Neuronal stem cell (in vitro differentiated cells): ENCODE results near the gene CD14.
A peak's percentile ranks its signal among the peaks of the same experiment; 100 is the strongest.

Experiments
- DNase-seq: peaks from one replicate; pipeline ENCODE4 v3.0.0-alpha.2; 2013; ENCODE audit warnings: low spot score
- H2AFZ ChIP-seq: one replicate; pipeline ENCODE4 v1.6.1; 2013; ENCODE audit warnings: mild to moderate bottlenecking, low read length, inconsistent platforms
- H2AK5ac ChIP-seq: 2 replicates; pipeline ENCODE4 v1.6.1; 2013; ENCODE audit warnings: low read depth, mild to moderate bottlenecking, inconsistent platforms, low read length, moderate library complexity, mixed read lengths
- H2BK120ac ChIP-seq: 2 replicates; pipeline ENCODE4 v1.6.1; 2013; ENCODE audit warnings: low read depth, mild to moderate bottlenecking, inconsistent platforms, low read length, moderate library complexity, mixed read lengths
- H2BK12ac ChIP-seq: one replicate; pipeline ENCODE4 v1.6.1; 2013; ENCODE audit warnings: low read length, inconsistent platforms
- H2BK15ac ChIP-seq: 2 replicates; pipeline ENCODE4 v1.6.1; 2013; ENCODE audit warnings: mild to moderate bottlenecking, low read length, inconsistent platforms, mixed read lengths
- H2BK5ac ChIP-seq: one replicate; pipeline ENCODE4 v1.6.1; 2013; ENCODE audit warnings: inconsistent platforms, mild to moderate bottlenecking, low read length, moderate library complexity
- H3K14ac ChIP-seq: one replicate; pipeline ENCODE4 v1.6.1; 2013; ENCODE audit warnings: low read length, inconsistent platforms
- H3K18ac ChIP-seq: 2 replicates; pipeline ENCODE4 v1.6.1; 2013; ENCODE audit warnings: low read length, inconsistent platforms
- H3K23ac ChIP-seq: 2 replicates; pipeline ENCODE4 v1.6.1; 2013; ENCODE audit warnings: low read depth, mild to moderate bottlenecking, mixed read lengths, low read length, inconsistent platforms; ENCODE audit not compliant: poor library complexity
- H3K27ac ChIP-seq: replicated peaks from 3 replicates; pipeline ENCODE4 v1.5.1; 2013; ENCODE audit warnings: low read length, inconsistent platforms
- H3K27me3 ChIP-seq, 3 experiments: 2 replicates each; pipeline ENCODE4 v1.6.1; 2013; ENCODE audit warnings: low read length in 3 of 3, mild to moderate bottlenecking in 2 of 3, inconsistent platforms in 1 of 3, low read depth in 1 of 3, mixed read lengths in 1 of 3, moderate library complexity in 1 of 3; ENCODE audit not compliant: control insufficient read depth in 3 of 3, insufficient read depth in 3 of 3
- H3K36me3 ChIP-seq, 2 donors: replicated peaks in 1 of 2; 2 replicates each; pipeline ENCODE4 v1.6.1; 2013; ENCODE audit warnings: low read length in 2 of 2; ENCODE audit not compliant: control insufficient read depth in 2 of 2, insufficient read depth in 2 of 2
- H3K4ac ChIP-seq: 2 replicates; pipeline ENCODE4 v1.6.1; 2013; ENCODE audit warnings: inconsistent platforms, mild to moderate bottlenecking, low read length, moderate library complexity
- H3K4me1 ChIP-seq, 2 donors: 1 replicate in 1 of 2; 2 replicates in 1 of 2; pipeline ENCODE4 v1.6.1; 2013; ENCODE audit warnings: low read length in 2 of 2, low read depth in 1 of 2; ENCODE audit not compliant: control insufficient read depth in 2 of 2, insufficient read depth in 1 of 2
- H3K4me2 ChIP-seq: one replicate; pipeline ENCODE4 v1.6.1; 2013; ENCODE audit warnings: mild to moderate bottlenecking, low read length, inconsistent platforms; ENCODE audit not compliant: insufficient read depth, poor library complexity, severe bottlenecking
- H3K4me3 ChIP-seq, 2 donors: 2 replicates each; pipeline ENCODE4 v1.5.1; 2013; ENCODE audit warnings: low read length in 2 of 2, mild to moderate bottlenecking in 2 of 2, inconsistent platforms in 1 of 2, moderate library complexity in 1 of 2
- H3K79me1 ChIP-seq: one replicate; pipeline ENCODE4 v1.6.1; 2013; ENCODE audit warnings: low read depth, mild to moderate bottlenecking, inconsistent platforms, low read length, moderate library complexity
- H3K9ac ChIP-seq: one replicate; pipeline ENCODE4 v1.6.1; 2013; ENCODE audit warnings: mild to moderate bottlenecking, low read depth, low read length, inconsistent platforms; ENCODE audit not compliant: poor library complexity
- H3K9me3 ChIP-seq, 2 donors: replicated peaks in 1 of 2; 2 replicates each; pipeline versions ENCODE3 to v1.6.1; 2013; ENCODE audit warnings: low read length in 2 of 2, mild to moderate bottlenecking in 2 of 2, inconsistent platforms in 1 of 2, low read depth in 1 of 2, mixed read lengths in 1 of 2, moderate library complexity in 1 of 2; ENCODE audit not compliant: control insufficient read depth in 2 of 2, insufficient read depth in 1 of 2
- H4K8ac ChIP-seq: one replicate; pipeline ENCODE4 v1.6.1; 2013; ENCODE audit warnings: low read depth, mild to moderate bottlenecking, inconsistent platforms, low read length, moderate library complexity
- H4K91ac ChIP-seq: one replicate; pipeline ENCODE4 v1.6.1; 2013; ENCODE audit warnings: low read length, low read depth, mild to moderate bottlenecking, inconsistent platforms; ENCODE audit not compliant: poor library complexity
- WGBS, 2 donors: extraction: QIAGEN DNeasy Blood & Tissue Kit; methylation state at CpG; one replicate each; pipeline ENCODE4 v1.1.7; 2013; ENCODE audit warnings: missing lambda C conversion rate in 2 of 2, mixed read lengths in 1 of 2; ENCODE audit not compliant: insufficient read length in 2 of 2, insufficient replicate concordance in 1 of 2; ENCODE audit errors: extremely low coverage in 2 of 2; 5-methylcytosine and 5-hydroxymethylcytosine counted together

CD14 gene

DNA sequence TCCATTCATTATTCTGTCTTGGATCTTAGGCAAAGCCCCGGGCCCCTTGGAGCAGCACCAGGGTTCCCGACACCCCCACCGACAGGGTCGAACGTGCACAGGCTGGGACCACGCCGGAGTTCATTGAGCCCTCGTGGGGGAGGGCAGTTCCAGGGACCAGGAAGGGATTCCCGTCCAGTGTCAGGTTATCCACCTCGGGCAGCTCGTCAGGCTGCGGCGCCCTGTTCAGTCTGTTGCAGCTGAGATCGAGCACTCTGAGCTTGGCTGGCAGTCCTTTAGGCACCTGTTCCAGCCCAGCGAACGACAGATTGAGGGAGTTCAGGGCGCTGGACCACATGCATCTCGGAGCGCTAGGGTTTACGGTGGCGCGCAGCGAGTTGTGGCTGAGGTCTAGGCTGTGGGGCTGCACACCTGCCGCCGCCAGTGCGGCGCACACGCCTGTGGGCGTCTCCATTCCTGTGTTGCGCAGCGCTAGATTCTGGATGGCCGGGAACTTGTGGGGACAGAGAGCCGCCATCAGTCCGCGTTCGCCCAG is 1.1 kb downstream of the CD14 start:
- H2BK5ac ChIP-seq, result no peak overlapping the region
- H3K9me3 ChIP-seq, result peaks cover 10 to 15% of the 10 kb centered on the region in 2 donors
- no peak overlapping the region for H4K91ac ChIP-seq
- H4K8ac ChIP-seq, result no peak overlapping the region
- WGBS, 2 donors, result no CpG with 5 or more reads among the region's 36 CpGs
- H3K18ac ChIP-seq, result no peak overlapping the region
- no peaks in the 10 kb centered on the region for H3K79me1 ChIP-seq
- no peak overlapping the region for H3K9ac ChIP-seq
- H3K27ac ChIP-seq, result no peak overlapping the region
- no peak overlapping the region for H3K4me2 ChIP-seq
- no peak overlapping the region for H3K23ac ChIP-seq
- H2AK5ac ChIP-seq, result peak overlapping the region; percentile 68
- H3K4me3 ChIP-seq, result no peak overlapping the region
- H3K4ac ChIP-seq, result no peak overlapping the region
- no peaks in the 10 kb centered on the region for H3K36me3 ChIP-seq
- H2BK15ac ChIP-seq, result no peak overlapping the region
- H3K27me3 ChIP-seq, result no peaks in the 10 kb centered on the region
- DNase-seq, result no peak
- no peaks in the 10 kb centered on the region for H3K4me1 ChIP-seq
- H2BK12ac ChIP-seq, result no peak overlapping the region
- H3K14ac ChIP-seq, result no peak overlapping the region
- H2BK120ac ChIP-seq, result no peak overlapping the region
- H2AFZ ChIP-seq, result no peak overlapping the region

GRCh38 chr5:140631036-140631417 is 1.9 kb downstream of the CD14 start:
- Histone ChIP-seq H3K27ac (no peak overlapping the region), H2BK15ac (no peak overlapping the region), H4K8ac (no peak overlapping the region), H2AFZ (peak overlapping the region; percentile 40), H2BK5ac (no peak overlapping the region), H3K4me2 (no peak overlapping the region), H4K91ac (no peak overlapping the region), H3K9me3 (peaks cover 10 to 15% of the 10 kb centered on the region in 2 donors), H3K18ac (no peak overlapping the region), H3K79me1 (no peaks in the 10 kb centered on the region), H3K36me3 (no peaks in the 10 kb centered on the region), H2BK12ac (no peak overlapping the region), H3K23ac (no peak overlapping the region), H2AK5ac (no peak overlapping the region), H3K14ac (no peak overlapping the region), H3K27me3 (no peaks in the 10 kb centered on the region), H3K4me3 (no peak overlapping the region), H3K4me1 (no peaks in the 10 kb centered on the region), H3K4ac (no peak overlapping the region), H2BK120ac (no peak overlapping the region), H3K9ac (no peak overlapping the region)
- DNase-seq, result no peak
- no CpG with 5 or more reads among the region's 4 CpGs for WGBS, 2 donors

DNA sequence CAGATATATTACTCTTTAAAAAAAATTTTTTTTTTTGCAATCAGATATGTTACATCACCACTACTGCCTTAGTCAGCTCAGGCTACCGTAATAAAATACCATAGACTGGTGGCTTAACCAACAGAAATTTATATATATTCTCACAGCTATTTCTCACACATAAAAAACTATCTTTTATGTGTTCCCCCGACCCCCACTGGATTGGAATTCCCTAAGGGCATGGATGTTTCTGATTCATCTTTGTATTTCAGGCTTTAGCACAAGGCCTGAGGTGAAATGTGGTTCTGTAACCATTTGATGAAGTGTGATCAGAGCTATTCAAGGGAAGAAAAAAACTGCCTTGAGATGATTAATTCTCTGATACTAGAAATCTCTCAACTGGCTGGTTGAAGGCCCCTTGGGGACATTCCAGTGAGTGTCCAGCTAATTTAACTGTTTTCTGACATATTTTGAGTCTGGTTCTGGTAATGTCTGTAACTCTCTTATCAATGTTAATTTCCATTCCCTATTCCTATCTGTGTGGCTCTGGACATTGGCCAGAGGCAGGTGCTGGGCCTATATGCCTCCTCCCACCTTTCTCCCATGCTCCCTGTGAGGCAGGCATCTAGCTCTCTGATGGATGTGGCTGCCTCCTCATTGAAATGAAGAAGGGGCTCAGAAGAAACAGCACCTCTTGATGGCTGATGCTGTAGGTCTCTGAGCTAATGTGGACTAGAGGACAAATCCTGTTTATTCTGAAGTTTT is 2.5 kb downstream of the CD14 start:
- DNase-seq, result no peak
- Histone ChIP-seq H3K23ac (no peak overlapping the region), H4K91ac (no peak overlapping the region), H2BK5ac (no peak overlapping the region), H3K18ac (no peak overlapping the region), H2BK15ac (no peak overlapping the region), H3K14ac (no peak overlapping the region), H3K27me3 (no peaks in the 10 kb centered on the region), H3K79me1 (no peaks in the 10 kb centered on the region), H3K4me3 (no peak overlapping the region), H3K4ac (no peak overlapping the region), H3K4me2 (no peak overlapping the region), H3K4me1 (no peaks in the 10 kb centered on the region), H3K9ac (no peak overlapping the region), H3K9me3 (peaks cover 10 to 15% of the 10 kb centered on the region in 2 donors), H3K27ac (no peak overlapping the region), H2BK120ac (no peak overlapping the region), H2AFZ (peak overlapping the region; percentile 40), H2BK12ac (no peak overlapping the region), H2AK5ac (no peak overlapping the region), H4K8ac (no peak overlapping the region), H3K36me3 (no peaks in the 10 kb centered on the region)
- no CpG with 5 or more reads among the region's 2 CpGs for WGBS, 2 donors

DNA sequence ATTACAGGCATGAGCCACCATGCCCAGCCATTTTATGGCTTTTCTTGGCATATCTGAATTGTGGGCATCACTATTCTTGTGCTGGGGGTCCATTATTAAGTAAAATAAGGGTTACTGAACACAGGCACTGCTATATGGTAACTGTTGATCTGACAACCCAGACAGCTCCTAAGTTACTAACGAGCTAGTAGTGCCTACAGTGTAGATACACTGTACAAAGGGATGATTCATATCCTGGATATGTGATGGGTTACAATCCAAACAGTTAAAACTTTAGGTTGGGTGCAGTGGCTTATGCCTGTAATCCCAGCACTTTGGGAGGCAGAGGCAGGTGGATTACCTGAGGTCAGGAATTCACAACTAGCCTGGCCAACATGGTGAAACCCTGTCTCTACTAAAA is 4.3 kb downstream of the CD14 start:
- peaks cover 13 to 15% of the 10 kb centered on the region in 2 donors for H3K9me3 ChIP-seq
- no peaks in the 10 kb centered on the region for H3K27me3 ChIP-seq
- H2BK120ac ChIP-seq, result no peak overlapping the region
- H2AFZ ChIP-seq, result no peak overlapping the region
- H2BK5ac ChIP-seq, result no peak overlapping the region
- H3K36me3 ChIP-seq, result no peaks in the 10 kb centered on the region
- no peak overlapping the region for H3K23ac ChIP-seq
- H4K91ac ChIP-seq, result no peak overlapping the region
- no peak overlapping the region for H3K27ac ChIP-seq
- H3K4me2 ChIP-seq, result no peak overlapping the region
- no peak overlapping the region for H3K9ac ChIP-seq
- H3K14ac ChIP-seq, result no peak overlapping the region
- no peak overlapping the region for H2AK5ac ChIP-seq
- H3K4me3 ChIP-seq, result no peak overlapping the region
- no CpG with 5 or more reads among the region's 1 CpG for WGBS, 2 donors
- DNase-seq, result no peak
- no peak overlapping the region for H3K4ac ChIP-seq
- no peak overlapping the region for H2BK12ac ChIP-seq
- H3K18ac ChIP-seq, result no peak overlapping the region
- no peak overlapping the region for H2BK15ac ChIP-seq
- H3K4me1 ChIP-seq, result no peaks in the 10 kb centered on the region
- no peaks in the 10 kb centered on the region for H3K79me1 ChIP-seq
- H4K8ac ChIP-seq, result no peak overlapping the region
